GM19438 (cell line): ENCODE results near the gene NUP93.
"Not testable (repeated sequence)": the region's sequence is repeated elsewhere in the genome, so short reads cannot be mapped to it uniquely, and the experiment has no call there.

Experiments
- ATAC-seq: cut with Tn5 transposase; IDR thresholded peaks from one replicate; pipeline ENCODE4 v1.9.1; 2021; ENCODE audit warnings: low read depth; ENCODE audit not compliant: unreplicated experiment

Gene NUP93

GRCh38 chr16:56708525-56709442 lies 21.1 kb upstream of the NUP93 start:
- no peak for ATAC-seq

DNA sequence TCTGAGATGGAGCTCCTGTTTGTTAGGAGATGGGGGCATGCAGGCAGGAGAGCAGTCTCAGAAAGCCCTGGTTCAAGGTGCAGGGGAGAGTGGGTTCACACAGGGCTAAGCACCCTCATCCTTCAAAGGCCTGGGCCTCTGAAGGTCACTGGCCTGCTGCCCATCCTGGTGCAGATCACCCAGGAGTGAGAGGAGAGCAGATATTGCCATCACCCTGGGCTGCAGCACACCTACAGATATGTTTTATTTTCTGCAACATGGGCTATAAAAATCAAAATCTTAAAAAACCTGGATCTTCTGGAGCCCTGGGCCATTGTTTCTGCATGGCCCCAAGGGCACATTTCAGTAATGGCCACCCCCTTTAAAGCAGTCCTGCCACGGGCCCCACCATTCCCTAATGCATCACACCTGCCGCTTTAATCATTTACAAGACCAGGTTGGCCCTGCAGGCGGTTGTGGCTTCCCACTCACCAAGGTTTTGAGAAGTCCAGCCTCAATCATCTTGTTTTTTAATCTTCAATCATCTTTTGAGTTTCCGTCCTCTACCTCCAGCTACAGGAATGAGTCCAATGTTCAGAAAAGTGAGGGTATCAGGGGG lies 20.4 kb upstream of the NUP93 start:
- no peak for ATAC-seq

DNA sequence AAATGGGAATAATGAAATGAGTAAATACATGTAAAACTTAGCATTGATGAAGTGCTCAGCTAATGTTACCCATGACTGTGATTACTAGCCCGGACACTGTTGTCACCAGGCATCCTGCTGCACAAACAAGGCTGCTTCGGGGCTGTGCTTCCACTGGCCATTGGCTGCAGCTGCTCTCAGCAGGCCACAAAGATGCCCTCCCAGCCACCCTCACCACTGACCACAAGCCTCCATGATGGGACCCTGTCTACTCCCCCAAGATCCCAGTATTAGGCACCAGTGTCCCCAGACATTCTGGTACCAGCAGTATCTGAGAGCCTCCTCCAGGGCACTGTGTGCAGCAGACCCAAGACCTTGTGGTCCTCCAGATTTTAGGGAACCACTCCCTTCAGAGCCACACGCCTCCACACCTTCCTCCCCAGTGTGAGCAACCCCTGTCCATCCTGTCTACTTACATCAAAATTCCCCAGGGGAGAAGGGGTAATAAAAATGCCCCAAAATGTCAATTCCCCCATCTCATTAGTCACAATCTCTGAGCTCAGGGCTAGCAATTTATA lies 19.7 kb upstream of the NUP93 start:
- no peak for ATAC-seq

DNA sequence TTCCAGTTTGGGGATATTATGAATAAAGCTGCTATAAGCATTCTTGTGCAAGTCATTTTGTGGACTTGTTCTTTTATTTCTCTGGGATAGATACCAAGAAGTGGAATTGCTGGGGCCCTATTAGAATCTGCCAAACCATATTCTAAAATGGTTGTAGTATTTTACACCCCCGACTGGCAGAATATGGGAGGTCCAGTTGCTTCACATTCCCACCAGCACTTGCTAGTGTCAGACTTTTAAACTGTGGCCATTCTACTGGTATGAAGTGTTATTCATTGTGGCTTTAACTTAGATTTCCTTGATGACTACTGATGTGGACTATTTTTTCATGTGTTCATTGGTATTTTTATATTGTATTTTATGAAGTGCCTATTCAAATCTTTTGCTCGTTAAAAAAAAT lies 18.1 kb upstream of the NUP93 start:
- ATAC-seq = no peak

GRCh38 chr16:56713794-56714193 lies 16.1 kb upstream of the NUP93 start:
- no peak for ATAC-seq

DNA sequence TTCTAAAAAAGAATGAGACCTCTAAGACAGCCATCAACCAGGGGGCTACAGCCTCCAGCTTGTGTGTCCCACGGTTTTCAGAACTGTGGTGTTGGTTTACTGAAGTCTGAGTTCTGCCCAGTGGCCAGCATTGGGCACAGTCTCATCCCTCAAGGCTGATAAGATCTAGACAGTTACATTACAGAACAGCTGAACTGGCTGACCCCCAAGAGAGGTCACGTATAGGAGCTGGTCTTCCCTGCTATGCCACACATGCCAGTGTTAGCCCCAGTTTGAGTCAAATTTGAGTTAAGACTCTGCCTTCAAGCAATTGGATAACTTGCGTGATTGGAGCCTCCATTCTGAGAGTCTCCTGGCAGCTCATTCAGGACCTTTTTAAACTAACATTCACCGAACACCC lies 14.8 kb upstream of the NUP93 start:
- ATAC-seq = no peak

GRCh38 chr16:56716761-56717160 lies 13.2 kb upstream of the NUP93 start:
- no peak for ATAC-seq

GRCh38 chr16:56717532-56717931 lies 12.4 kb upstream of the NUP93 start:
- ATAC-seq = not testable (repeated sequence)

DNA sequence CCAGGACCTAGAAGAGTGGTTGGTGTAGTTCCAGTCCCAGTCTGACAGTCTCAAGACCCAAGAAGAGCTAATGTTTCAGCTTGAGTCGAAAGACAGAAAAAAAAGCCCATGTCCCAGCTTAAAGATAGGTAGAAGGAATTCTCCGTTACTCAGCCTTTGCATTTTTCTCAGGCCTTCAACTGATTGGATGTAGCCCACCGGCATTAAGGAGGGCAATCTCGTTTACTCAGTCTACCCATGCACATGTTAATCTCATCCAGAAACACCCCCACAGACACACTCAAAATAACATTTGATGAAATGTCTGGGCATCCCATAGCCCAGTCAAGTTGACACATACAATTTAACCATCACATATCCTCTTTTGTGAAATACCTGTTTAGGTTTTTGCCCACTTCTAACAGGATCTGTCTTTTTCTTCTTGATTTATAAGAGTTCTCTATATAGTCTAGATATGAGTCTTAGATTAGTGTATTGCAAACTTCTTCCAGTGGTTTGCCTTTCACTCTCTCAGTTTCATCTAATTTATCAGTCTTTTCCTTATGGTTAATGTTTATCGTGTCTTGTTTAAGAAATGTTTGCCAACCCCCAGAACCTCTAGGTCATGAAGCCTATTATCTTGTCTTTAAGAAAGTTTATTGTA lies 7.6 kb upstream of the NUP93 start:
- ATAC-seq = no peak

GRCh38 chr16:56724191-56724590 lies 5.7 kb upstream of the NUP93 start:
- no peak for ATAC-seq

GRCh38 chr16:56726283-56726682 lies 3.6 kb upstream of the NUP93 start:
- ATAC-seq = no peak

- ATAC-seq = no peak
These were observed 3.0 kb upstream of the NUP93 start for GRCh38 chr16:56726926-56727325.

- ATAC-seq = no peak
These were observed 1.9 kb upstream of the NUP93 start for GRCh38 chr16:56728027-56728426.

DNA sequence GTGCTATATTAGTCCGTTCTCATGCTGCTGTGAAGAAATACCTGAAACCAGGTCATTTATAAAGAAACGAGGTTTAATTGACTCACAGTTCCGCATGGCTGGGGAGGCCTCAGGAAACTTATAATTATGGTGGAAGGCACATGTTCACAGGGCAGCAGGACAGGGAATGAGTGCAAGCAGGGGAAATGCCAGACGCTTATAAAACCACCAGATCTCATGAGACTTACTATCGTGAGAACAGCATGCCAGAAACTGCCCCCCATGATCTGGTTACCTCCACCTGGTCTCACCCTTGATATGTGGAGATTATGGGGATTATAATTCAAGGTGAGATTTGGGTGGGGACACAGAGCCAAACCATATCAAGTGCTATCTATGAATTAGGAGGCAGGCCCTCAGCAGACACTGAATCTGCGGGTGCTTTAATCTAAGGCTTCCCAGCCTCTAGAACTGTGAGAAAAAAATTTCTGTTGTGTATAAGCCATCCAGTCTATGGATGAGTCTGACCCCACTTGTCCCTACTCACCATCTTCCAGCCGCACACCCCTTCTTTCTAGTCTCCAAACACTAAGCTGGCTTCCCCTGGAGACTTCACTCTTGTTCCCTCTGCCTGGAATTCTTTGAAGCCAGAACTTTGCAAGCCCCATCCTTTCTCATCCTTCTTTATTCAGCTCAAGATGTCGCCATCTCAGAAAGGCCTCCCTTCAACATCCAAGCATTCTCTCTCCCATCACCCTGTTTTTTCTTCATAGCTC lies 772 bp upstream of the NUP93 start:
- ATAC-seq = no peak

DNA sequence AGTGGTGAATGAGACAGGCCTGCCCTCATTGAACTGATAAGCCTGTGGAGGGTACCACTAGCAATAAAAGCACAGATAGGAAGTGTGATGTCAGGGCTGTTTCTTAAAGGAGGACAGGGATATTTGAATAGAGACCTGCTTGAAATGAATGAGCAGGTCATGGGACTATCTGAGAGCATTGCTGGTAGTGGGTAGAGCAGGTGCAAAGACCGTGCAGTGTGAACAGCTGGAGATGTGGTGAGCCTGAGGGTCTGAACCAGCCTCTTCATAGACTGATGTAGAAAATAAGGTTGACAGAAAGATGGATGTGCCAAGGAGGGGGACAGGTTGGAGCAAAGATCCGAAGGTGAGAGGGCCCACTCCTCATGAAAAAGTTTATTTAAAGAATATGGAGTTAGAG lies 2.4 kb downstream of the NUP93 start:
- ATAC-seq = no peak

GRCh38 chr16:56732832-56733231 lies 2.9 kb downstream of the NUP93 start:
- no peak for ATAC-seq

- no peak for ATAC-seq
These were observed 4.5 kb downstream of the NUP93 start for GRCh38 chr16:56734429-56734828.

DNA sequence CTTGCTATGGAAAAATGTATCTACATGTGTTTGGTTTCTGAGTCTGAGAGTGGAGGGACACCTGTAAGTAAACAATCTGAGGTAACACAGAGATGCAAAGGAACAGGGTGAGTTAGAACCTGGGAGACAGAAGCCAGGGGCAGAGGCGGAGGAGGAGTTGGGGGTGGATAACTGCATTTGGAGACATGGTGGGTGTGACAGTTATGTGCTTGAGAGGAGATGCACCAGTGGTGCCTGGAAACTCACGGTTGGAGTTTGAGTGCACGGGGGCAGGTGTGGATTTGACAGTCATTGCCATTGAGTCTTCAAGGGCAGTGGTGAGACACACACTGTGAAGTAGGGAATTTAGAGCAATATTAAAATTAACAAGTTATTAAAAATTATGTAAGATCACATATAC lies 6.5 kb downstream of the NUP93 start:
- ATAC-seq = no peak

GRCh38 chr16:56737539-56737938 lies 7.6 kb downstream of the NUP93 start:
- ATAC-seq = no peak

DNA sequence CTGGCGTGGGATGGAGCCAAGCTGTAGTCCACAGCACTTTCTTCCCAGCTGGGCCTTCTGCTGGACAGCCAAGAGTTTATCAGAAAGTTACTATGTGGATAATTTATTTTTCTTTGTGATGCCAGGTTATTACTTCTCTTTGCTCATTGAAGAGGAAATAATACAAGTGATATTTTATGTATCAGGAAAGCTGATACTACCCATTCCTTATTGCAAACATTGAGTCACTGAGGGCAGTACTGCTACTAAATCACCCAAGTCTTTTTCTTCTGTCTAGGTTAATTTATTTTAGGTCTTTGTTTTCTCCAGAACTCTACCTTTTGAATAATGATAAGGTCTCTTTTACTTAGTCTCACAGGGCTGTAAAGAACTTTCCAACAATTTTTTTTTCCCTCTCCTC lies 8.3 kb downstream of the NUP93 start:
- no peak for ATAC-seq

- ATAC-seq = not testable (repeated sequence)
These were observed 9.4 kb downstream of the NUP93 start for GRCh38 chr16:56739378-56739777.
